ENCODE measurements around the gene LYPD6B. TPM values are rescaled to one million over a fixed set of nuclear protein-coding genes. Genes with fewer than 3 reads are reported as not detected.
A peak's percentile ranks its signal among the peaks of the same experiment; 100 is the strongest.

The LYPD6B gene
- total RNA-seq, 2 donors from 2014 or later, result not detected

GRCh38 chr2:149146876-149147275 lies 108.4 kb downstream of the LYPD6B start:
- Mint-ChIP-seq H3K27me3 (peaks cover 7 to 28% of the 10 kb centered on the region in 2 donors), H3K9me3 (no peaks in the 10 kb centered on the region), H3K27ac (no peak overlapping the region), H3K4me1 (ENCODE audit: low read depth in 2 of 2) (no peaks in the 10 kb centered on the region), H3K36me3 (no peaks in the 10 kb centered on the region), H3K4me3 (no peak overlapping the region)
- ATAC-seq, result no peak
- no peak for DNase-seq (ENCODE audit: low spot score)

DNA sequence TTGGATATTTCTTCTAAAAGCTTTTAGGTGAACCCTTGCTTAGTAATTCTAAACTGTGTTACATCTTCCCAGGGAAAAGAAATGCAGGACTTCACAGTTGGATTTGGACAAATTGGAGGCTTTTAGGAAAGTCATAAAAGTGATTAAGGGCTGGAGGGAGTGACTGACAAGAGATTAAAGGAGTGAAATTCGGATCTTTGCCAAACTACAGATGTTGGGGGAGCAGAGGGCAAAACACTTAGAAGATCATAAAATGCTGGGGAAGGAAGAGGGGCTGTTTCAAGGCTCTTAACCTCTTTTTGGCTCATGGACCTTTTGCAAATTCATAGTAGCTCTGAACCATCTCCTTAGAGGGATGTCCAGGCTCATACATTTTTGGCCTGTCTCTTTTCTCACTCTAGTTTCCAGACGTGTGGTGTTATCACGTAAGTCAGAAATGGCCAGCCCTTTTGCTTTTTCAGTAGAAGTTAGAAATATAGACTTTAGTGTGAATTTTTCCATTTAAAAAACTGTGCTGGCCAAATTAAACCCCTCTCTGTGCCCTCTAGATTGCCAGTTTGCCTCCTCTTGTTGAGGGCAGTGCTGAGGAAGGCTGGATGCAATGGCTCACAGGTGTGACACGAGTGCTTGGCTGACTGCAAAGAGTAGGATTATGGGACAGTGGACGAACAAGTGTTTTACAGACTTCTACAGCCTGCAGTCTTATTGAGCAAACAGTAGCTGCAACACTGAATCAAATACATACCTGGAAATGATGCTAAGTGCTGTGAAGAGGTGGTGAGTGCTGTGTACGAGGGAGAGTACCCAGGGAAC lies 109.9 kb downstream of the LYPD6B start:
- H3K4me1 Mint-ChIP-seq (ENCODE audit: low read depth in 2 of 2), result no peaks in the 10 kb centered on the region
- no peak overlapping the region for H3K27ac Mint-ChIP-seq
- ATAC-seq (no peak), DNase-seq (ENCODE audit: low spot score) (no peak)
- no peaks in the 10 kb centered on the region for H3K9me3 Mint-ChIP-seq
- H3K4me3 Mint-ChIP-seq, result no peak overlapping the region
- peaks cover 5 to 28% of the 10 kb centered on the region in 2 donors for H3K27me3 Mint-ChIP-seq
- H3K36me3 Mint-ChIP-seq, result no peaks in the 10 kb centered on the region

GRCh38 chr2:149149007-149149297 lies 110.5 kb downstream of the LYPD6B start:
- ATAC-seq, result no peak
- H3K4me3 Mint-ChIP-seq, result no peak overlapping the region
- DNase-seq (ENCODE audit: low spot score), result no peak
- H3K27me3 Mint-ChIP-seq, result peaks cover 5 to 28% of the 10 kb centered on the region in 2 donors
- H3K27ac Mint-ChIP-seq, result no peak overlapping the region
- no peaks in the 10 kb centered on the region for H3K9me3 Mint-ChIP-seq
- H3K4me1 Mint-ChIP-seq (ENCODE audit: low read depth in 2 of 2), result no peaks in the 10 kb centered on the region
- H3K36me3 Mint-ChIP-seq, result no peaks in the 10 kb centered on the region

DNA sequence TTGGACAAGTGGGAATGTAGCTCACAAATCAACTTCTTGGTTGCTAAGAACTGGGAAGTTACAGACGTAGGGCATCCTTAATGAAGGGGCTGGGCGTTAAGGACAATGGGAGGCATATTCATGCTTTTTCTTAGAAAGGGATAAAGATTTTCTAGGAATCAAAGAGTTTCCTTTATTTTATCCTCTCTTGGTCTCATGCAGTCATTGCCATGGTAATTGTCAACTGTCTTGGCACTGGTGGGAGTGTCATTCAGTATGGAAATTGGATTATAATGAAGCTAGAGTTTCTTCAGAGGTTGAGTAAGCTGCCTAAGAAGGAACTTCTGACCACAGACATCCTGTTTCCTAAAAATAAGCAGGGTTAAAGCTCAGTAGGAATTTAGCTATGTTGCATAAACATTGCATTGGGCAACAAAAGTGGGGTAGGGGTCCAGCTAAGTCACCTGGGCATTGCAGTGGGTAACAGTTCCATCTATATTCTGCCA lies 114.0 kb downstream of the LYPD6B start:
- Mint-ChIP-seq H3K9me3 (no peaks in the 10 kb centered on the region), H3K27me3 (peaks cover 0 to 12% of the 10 kb centered on the region in 2 donors), H3K4me1 (ENCODE audit: low read depth in 2 of 2) (no peaks in the 10 kb centered on the region)

DNA sequence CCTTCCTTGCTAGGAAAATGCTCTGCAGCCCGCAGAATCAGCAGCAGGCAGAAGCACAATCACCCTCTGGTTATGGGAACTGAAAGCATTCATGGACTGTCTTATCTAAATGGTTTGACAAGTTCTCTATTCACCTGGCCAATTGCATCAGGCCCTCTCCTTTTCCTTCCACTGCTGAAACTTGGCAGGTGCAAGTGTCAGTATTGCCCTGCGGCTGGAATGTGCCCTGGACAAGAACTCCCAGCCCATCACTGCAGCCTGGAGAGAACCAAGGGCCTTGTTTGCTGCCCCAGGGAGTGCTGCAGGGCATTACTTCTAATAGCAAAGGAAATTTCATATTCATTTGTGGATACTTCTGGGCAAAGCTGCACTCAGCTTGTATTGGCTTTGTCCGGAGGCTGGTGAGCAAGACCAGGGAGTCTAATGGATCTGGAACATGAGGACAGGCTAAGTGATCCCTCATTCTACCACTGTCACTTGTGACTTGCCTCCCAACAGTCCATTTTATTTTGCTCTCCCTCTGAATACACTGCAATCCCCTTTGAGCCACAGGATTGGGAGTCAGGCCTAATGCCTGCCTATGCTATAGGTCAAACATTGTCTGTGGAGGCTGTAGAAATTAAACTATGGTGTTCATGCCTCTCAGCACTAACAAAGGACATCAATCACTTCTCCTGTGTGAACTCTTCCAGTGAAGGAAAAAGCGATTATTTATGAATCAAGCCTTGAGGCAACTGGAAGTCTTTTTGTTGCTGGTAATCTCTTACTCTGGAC lies 116.9 kb downstream of the LYPD6B start:
- H3K36me3 Mint-ChIP-seq, result no peaks in the 10 kb centered on the region
- H3K27ac Mint-ChIP-seq, result no peak overlapping the region
- ATAC-seq (peak in 1 of 2 donors; percentile 20), DNase-seq (ENCODE audit: low spot score) (no peak)
- H3K4me1 Mint-ChIP-seq (ENCODE audit: low read depth in 2 of 2), result no peaks in the 10 kb centered on the region
- H3K9me3 Mint-ChIP-seq, result no peaks in the 10 kb centered on the region
- H3K4me3 Mint-ChIP-seq, result no peak overlapping the region
- H3K27me3 Mint-ChIP-seq, result peaks cover 0 to under 1% of the 10 kb centered on the region in 2 donors

More for the DNA sequence above, 114.0 kb downstream of the LYPD6B start:
- H3K4me3 Mint-ChIP-seq, result no peak overlapping the region
- no peaks in the 10 kb centered on the region for H3K36me3 Mint-ChIP-seq
- no peak for DNase-seq (ENCODE audit: low spot score)
- H3K27ac Mint-ChIP-seq, result no peak overlapping the region
- ATAC-seq, result no peak

GRCh38 chr2:149155988-149156387 lies 117.5 kb downstream of the LYPD6B start:
- H3K4me1 Mint-ChIP-seq (ENCODE audit: low read depth in 2 of 2), result no peaks in the 10 kb centered on the region
- H3K4me3 Mint-ChIP-seq, result no peak overlapping the region
- no peaks in the 10 kb centered on the region for H3K36me3 Mint-ChIP-seq
- ATAC-seq, result no peak
- H3K27me3 Mint-ChIP-seq, result peaks cover 0 to 3% of the 10 kb centered on the region in 2 donors
- H3K27ac Mint-ChIP-seq, result no peak overlapping the region
- DNase-seq (ENCODE audit: low spot score), result no peak
- no peaks in the 10 kb centered on the region for H3K9me3 Mint-ChIP-seq

DNA sequence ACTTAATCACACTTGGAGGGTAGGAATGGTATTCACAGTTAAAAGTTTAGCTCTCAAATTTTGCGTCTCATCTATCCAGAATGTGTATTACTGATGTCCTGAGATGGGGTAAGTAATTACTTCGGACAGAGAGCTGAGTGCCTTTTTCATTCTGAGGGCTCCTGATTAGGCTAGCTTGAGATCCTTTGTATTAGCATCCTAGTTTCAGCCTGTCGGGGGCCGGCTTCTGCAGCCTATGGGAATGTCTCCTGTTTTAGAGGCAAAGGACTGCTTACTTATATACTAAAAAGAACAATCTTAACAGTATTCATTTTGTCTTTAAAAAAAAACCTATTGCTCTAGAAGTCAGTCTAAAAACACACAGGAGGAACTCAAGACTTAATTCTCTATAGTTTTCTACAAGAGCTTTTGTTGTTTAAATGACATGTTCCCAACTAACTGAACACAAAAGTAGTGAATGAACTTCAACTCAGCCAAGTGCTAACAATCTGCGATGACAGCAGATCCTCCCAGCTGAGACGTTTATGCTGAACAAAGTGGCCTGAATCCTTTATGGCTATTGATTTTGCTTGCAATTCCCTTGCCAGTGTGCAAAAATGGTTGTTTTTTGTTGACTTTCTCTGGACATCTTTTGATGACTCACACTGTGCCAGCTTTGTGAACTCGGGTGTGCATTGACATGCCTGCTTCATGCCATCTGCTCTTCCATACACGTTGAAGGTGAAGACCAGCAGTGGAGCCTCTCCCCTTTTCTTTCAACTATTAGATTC lies 118.7 kb downstream of the LYPD6B start:
- Mint-ChIP-seq H3K27me3 (peaks cover 0 to 10% of the 10 kb centered on the region in 2 donors), H3K36me3 (no peaks in the 10 kb centered on the region), H3K9me3 (no peaks in the 10 kb centered on the region), H3K27ac (no peak overlapping the region), H3K4me3 (no peak overlapping the region), H3K4me1 (ENCODE audit: low read depth in 2 of 2) (no peaks in the 10 kb centered on the region)
- no peak for ATAC-seq
- DNase-seq (ENCODE audit: low spot score), result no peak

GRCh38 chr2:149158957-149159356 lies 120.5 kb downstream of the LYPD6B start:
- no peaks in the 10 kb centered on the region for H3K4me1 Mint-ChIP-seq (ENCODE audit: low read depth in 2 of 2)
- H3K9me3 Mint-ChIP-seq, result no peaks in the 10 kb centered on the region
- H3K27ac Mint-ChIP-seq, result no peak overlapping the region
- peaks cover 0 to 14% of the 10 kb centered on the region in 2 donors for H3K27me3 Mint-ChIP-seq
- H3K36me3 Mint-ChIP-seq, result no peaks in the 10 kb centered on the region
- no peak overlapping the region for H3K4me3 Mint-ChIP-seq
- DNase-seq (ENCODE audit: low spot score) (no peak), ATAC-seq (no peak)

DNA sequence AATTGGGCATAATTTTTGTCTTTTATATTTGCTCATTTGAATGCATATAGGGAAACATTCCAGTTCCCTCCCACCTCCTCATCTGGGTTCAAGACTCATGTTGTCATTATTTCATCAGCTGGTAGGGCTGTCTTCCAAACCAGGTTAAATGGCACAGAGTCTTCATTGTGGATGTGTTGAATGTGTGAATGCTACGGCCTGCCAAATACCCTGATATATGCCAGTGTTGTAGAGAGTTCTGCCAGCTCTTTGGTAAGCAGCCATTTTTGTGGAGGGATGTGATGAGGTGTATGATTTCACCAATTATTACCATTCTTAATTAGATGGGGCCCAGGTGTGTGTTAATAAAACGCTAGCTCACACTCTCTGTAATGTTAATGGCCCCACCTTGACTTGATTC lies 121.7 kb downstream of the LYPD6B start:
- H3K36me3 Mint-ChIP-seq, result no peaks in the 10 kb centered on the region
- H3K4me3 Mint-ChIP-seq, result no peak overlapping the region
- H3K9me3 Mint-ChIP-seq, result no peaks in the 10 kb centered on the region
- no peak for ATAC-seq
- H3K27ac Mint-ChIP-seq, result no peak overlapping the region
- H3K27me3 Mint-ChIP-seq, result peaks cover 0 to 14% of the 10 kb centered on the region in 2 donors
- H3K4me1 Mint-ChIP-seq (ENCODE audit: low read depth in 2 of 2), result no peaks in the 10 kb centered on the region
- no peak for DNase-seq (ENCODE audit: low spot score)

- DNase-seq (ENCODE audit: low spot score), result no peak
- Mint-ChIP-seq H3K4me3 (no peak overlapping the region), H3K9me3 (no peaks in the 10 kb centered on the region), H3K4me1 (ENCODE audit: low read depth in 2 of 2) (no peaks in the 10 kb centered on the region), H3K36me3 (no peaks in the 10 kb centered on the region), H3K27me3 (peaks cover 0 to 14% of the 10 kb centered on the region in 2 donors), H3K27ac (no peak overlapping the region)
- no peak for ATAC-seq
Observed at GRCh38 chr2:149160701-149161217, 122.3 kb downstream of the LYPD6B start.

- Mint-ChIP-seq H3K4me3 (no peak overlapping the region), H3K27ac (no peak overlapping the region)
Observed at GRCh38 chr2:149161481-149162225, 123.2 kb downstream of the LYPD6B start.

GRCh38 chr2:149164296-149164695 lies 125.8 kb downstream of the LYPD6B start:
- Mint-ChIP-seq H3K4me1 (ENCODE audit: low read depth in 2 of 2) (peaks cover 0 to 5% of the 10 kb centered on the region in 2 donors), H3K36me3 (no peaks in the 10 kb centered on the region), H3K27me3 (peaks cover 7 to 14% of the 10 kb centered on the region in 2 donors), H3K9me3 (no peaks in the 10 kb centered on the region), H3K27ac (no peak overlapping the region), H3K4me3 (no peak overlapping the region)
- no peak for ATAC-seq
- DNase-seq (ENCODE audit: low spot score), result no peak

More at GRCh38 chr2:149161481-149162225, 123.2 kb downstream of the LYPD6B start:
- no peak for ATAC-seq
- DNase-seq (ENCODE audit: low spot score), result no peak
- Mint-ChIP-seq H3K27me3 (peaks cover 2 to 14% of the 10 kb centered on the region in 2 donors), H3K36me3 (no peaks in the 10 kb centered on the region), H3K4me1 (ENCODE audit: low read depth in 2 of 2) (no peaks in the 10 kb centered on the region), H3K9me3 (no peaks in the 10 kb centered on the region)

- ATAC-seq (no peak), DNase-seq (ENCODE audit: low spot score) (no peak)
- Mint-ChIP-seq H3K4me3 (no peak overlapping the region), H3K27ac (no peak overlapping the region), H3K9me3 (no peaks in the 10 kb centered on the region), H3K27me3 (peaks cover 7 to 14% of the 10 kb centered on the region in 2 donors), H3K4me1 (ENCODE audit: low read depth in 2 of 2) (peaks cover 0 to 5% of the 10 kb centered on the region in 2 donors), H3K36me3 (no peaks in the 10 kb centered on the region)
Observed at GRCh38 chr2:149164827-149165226, 126.3 kb downstream of the LYPD6B start.

All from natural killer cell treated with Interleukin-12 subunit alpha and Interleukin-12 subunit beta and Interleukin-15 and Interleukin-18, amount 100 ng/mL, for 72 hours (primary cell).